ENCODE results near the gene PID1.
A peak's percentile ranks its signal among the peaks of the same experiment; 100 is the strongest.

The PID1 gene

GRCh38 chr2:229162015-229162414 is 109.1 kb downstream of the PID1 start:
- DNase-seq, result no peak

DNA sequence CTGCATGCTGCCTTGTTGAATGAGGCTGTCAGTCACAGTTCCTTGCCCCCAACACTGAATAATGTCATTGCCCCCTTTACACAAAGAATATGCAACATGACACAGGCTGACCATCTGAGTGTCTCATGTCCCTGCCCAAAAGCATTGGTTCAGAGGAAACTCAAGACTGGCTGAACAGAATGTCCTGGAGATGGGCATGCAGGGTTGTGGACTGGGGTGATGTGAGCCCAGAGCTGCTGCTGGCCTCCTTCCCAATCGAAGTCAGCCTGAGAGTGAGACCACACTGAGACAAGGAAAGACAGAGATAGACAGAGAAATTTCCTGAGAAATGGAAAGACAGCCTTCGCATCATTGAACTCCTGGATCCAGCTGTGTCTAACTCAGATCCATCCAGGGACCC is 110.1 kb downstream of the PID1 start:
- DNase-seq, result no peak

GRCh38 chr2:229160180-229160579 is 110.9 kb downstream of the PID1 start:
- no peak for DNase-seq

DNA sequence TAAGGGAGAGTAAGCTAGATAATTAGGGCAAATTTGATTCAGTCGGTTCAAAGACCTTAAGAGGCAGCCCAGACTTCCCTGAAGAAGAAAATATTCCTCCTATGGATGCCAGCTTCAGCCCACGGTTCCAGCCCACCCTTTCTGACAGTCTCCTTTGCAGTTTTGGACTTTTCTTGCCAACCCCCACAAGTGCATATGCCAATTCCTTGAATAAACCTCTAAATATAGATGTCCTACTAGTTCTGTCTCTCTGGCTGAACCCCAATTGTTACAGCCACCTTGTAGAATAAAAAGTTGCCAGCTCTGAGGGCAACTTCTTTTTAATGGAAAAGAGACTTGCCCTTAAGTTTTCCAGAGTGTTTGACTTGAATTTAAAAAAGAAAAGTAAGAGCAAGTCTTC is 111.7 kb downstream of the PID1 start:
- DNase-seq, result no peak

- no peak for DNase-seq
Observed at GRCh38 chr2:229154381-229154780, 116.7 kb downstream of the PID1 start.

DNA sequence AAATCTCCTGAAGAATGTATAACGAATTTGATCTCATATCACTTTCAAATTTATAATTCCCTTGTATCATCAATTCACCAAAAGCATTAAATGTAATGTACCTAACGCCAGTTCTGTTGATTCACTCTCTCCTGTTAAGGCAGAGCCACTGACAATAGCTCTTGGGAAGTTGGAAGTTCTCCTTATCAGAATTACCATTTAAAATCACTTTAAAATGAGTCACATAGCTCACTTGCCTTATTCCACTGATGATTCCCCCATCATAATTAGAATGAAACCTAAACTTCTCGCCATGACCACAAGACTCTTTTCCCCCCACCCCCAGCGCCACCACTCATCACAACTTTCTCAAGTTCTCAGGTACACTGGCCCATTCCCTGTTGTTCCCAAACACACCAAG is 117.1 kb downstream of the PID1 start:
- no peak for DNase-seq

GRCh38 chr2:229153267-229153666 is 117.8 kb downstream of the PID1 start:
- no peak for DNase-seq

DNA sequence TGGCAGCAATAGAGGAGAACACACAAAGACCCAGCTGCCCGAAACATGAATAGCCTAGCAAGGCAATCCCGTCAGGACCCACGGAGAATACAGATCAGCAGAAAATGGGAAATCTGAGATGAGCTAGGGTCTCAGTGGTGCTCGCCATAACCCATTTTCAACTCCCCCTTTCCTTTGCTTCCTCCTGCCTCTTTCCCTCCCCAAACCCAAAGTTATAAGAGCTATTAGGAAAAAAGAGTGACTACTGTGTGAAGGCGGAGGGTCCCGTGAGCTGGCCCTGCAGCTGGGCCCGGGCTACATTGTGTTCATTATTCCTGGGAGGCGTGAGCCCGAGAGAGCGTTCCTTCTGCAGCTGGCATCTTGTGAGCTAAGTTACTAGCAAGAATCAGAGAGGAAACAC is 118.4 kb downstream of the PID1 start:
- DNase-seq, result no peak

- no peak for DNase-seq
Observed at GRCh38 chr2:229150317-229150716, 120.8 kb downstream of the PID1 start.

- DNase-seq, result no peak
Observed at GRCh38 chr2:229141424-229142025, 129.6 kb downstream of the PID1 start.

GRCh38 chr2:229137639-229138038 is 133.4 kb downstream of the PID1 start:
- DNase-seq, result no peak

GRCh38 chr2:229137066-229137465 is 134.0 kb downstream of the PID1 start:
- DNase-seq, result no peak

- DNase-seq, result peak; percentile 13
Observed at GRCh38 chr2:229133155-229133772, 137.8 kb downstream of the PID1 start.

GRCh38 chr2:229132236-229132635 is 138.9 kb downstream of the PID1 start:
- DNase-seq, result no peak

DNA sequence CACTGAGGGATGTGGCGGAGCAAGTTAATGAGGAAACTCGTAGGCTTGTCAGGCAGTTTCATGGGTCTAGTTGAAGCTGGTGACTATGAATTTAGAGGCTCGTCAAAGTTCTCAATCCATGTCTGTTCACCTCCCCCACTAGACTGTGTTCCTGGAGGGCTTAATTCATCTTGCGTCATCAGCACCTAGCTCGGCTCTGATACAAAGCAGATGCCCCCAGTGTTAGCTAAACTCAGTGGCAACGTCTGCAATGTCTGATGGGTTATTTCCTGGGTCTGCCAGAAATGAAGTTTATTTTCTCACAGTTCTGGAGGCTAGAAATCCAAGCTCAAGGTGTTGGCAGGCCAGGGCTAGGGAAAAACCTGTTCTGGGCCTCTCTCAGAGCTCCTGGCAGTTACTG is 140.6 kb downstream of the PID1 start:
- DNase-seq, result no peak

DNA sequence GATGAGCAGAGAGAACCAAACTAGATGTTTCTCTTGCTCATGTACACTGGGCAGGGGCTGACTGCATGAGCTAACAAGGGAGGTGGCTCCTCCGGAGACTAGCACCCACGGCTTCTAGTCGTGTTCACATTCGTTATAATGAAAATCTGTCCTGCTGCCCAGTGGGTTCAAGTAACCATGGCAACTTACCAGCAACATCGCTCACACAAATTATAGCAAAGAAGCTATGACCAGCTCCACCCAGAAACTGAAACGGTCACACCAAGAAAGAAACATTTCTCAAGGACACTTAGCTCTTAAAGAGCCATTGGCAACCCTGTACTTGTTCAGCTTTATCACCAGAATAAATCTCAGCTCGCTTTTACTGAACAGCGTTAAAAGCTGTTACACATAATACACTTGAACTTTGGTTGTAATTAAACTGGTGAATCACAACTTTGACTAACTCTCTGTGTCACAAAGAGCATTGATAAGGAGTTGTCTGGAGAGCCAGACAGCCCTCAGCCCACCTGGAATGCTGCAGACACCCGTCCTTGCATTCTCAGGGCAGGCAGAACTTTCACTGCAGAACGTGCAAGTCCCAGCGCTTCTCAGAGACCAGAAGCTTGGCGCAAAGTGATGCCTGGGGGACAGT is 141.2 kb downstream of the PID1 start:
- no peak for DNase-seq

GRCh38 chr2:229127471-229127870 is 143.6 kb downstream of the PID1 start:
- DNase-seq, result no peak

- DNase-seq, result no peak
Observed at GRCh38 chr2:229126066-229126465, 145.0 kb downstream of the PID1 start.

- DNase-seq, result no peak
Observed at GRCh38 chr2:229124136-229124535, 147.0 kb downstream of the PID1 start.

GRCh38 chr2:229118927-229119326 is 152.2 kb downstream of the PID1 start:
- DNase-seq, result no peak

DNA sequence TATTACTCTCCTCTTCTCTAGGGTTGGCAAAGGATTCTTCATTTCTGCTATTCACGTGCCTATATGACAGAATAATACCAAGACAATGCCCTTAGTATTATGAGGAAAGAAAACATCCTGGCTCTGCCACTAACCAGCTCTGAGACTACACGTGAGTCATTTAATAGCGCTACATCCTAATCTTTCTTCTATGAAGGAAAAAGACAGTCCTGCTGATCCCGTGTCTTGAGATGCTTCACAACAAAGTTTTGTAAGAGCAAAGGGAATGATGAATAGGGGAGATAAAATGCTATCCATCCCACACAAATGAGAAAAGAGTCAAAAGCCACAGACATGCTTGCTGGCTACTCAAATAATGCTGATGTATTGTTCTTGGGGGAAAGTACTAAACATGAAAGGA is 152.8 kb downstream of the PID1 start:
- no peak for DNase-seq

DNA sequence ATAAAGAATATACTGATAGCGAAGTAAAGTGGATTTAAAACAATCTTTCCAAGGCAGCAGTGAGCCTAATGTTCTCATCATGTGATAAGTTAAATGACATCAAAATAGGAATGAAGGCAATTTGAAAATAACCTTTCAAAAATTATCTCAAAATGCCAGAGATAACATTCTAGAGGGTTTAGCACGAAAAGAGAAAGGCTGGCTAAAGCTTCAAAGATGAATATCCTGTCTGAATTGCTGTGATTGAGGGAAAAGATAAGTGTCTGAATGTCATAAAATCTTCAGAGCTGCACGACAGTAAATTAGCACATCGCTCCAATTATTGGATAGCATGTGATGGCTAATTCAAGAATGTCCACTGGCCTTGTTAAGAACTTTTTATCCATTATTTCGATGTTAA is 159.3 kb downstream of the PID1 start:
- DNase-seq, result no peak

DNA sequence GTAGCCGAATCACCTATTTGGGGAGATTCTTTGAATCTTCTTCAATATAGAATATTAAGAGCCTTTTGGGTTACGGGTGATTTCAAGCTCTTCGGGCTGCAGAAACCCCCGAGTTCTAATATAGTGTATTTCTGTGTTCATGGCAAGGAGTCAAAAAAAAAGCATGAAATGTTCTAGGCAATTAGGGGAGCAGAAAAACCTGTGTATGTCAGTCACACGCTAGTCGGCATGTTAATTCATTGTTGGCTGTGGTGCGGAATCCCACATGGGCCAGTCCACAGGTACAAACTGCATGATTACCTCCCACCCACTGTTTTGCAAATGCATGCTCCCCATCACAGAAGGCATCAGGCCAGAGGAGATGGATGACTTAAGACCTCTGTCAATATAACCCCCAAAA is 161.9 kb downstream of the PID1 start:
- DNase-seq, result no peak

DNA sequence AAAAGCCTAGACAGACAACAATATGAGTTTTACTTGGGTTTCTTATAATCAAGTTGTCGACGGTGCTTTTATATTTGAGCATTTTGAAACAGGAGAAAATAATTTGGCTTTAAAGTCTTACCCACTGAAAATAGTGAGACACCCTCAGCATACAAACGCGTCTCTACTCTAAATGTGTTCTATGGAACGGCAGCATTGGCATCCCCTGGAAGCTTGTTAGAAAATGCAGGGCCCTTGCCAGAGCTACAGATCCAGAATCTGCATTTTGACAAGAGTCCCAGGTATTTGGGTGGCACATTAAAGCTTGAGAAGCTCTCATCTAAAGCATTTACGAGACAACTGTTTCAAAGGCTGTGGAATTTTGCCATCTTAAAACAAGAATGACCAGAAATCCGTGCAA is 163.5 kb downstream of the PID1 start:
- no peak for DNase-seq

GRCh38 chr2:229104974-229105387 is 166.1 kb downstream of the PID1 start:
- no peak for DNase-seq

All from NCI-H1417 treated with DMSO at 0.1 percent for 48 hours (cell line).